Glutamatergic neuron (in vitro differentiated cells): ENCODE measurements around the gene ALS2. TPM values are rescaled to one million over a fixed set of nuclear protein-coding genes. Genes with fewer than 3 reads are reported as not detected.
"Not testable (repeated sequence)": the region's sequence is repeated elsewhere in the genome, so short reads cannot be mapped to it uniquely, and the experiment has no call there.

Source experiments
- DNase-seq: peaks from one replicate; pipeline ENCODE4 v3.0.0; 2022
- H3K27ac Mint-ChIP-seq: one replicate; pipeline ENCODE4 v1.8.0; 2020; ENCODE audit warnings: mild to moderate bottlenecking, mixed read lengths, inconsistent platforms; ENCODE audit not compliant: unreplicated experiment
- H3K27me3 Mint-ChIP-seq: one replicate; pipeline ENCODE4 v1.8.0; 2020; ENCODE audit warnings: mild to moderate bottlenecking, moderate library complexity, mixed read lengths, inconsistent platforms; ENCODE audit not compliant: unreplicated experiment
- H3K36me3 Mint-ChIP-seq: one replicate; pipeline ENCODE4 v1.8.0; 2020; ENCODE audit warnings: mild to moderate bottlenecking, mixed read lengths, inconsistent platforms; ENCODE audit not compliant: unreplicated experiment
- H3K4me1 Mint-ChIP-seq: one replicate; pipeline ENCODE4 v1.8.0; 2020; ENCODE audit warnings: mild to moderate bottlenecking, low read depth, mixed read lengths, inconsistent platforms; ENCODE audit not compliant: unreplicated experiment
- H3K4me3 Mint-ChIP-seq: one replicate; pipeline ENCODE4 v1.8.0; 2020; ENCODE audit warnings: mild to moderate bottlenecking, mixed read lengths, inconsistent platforms; ENCODE audit not compliant: unreplicated experiment
- H3K9me3 Mint-ChIP-seq: one replicate; pipeline ENCODE4 v1.8.0; 2020; ENCODE audit warnings: mild to moderate bottlenecking, moderate library complexity, mixed read lengths, inconsistent platforms; ENCODE audit not compliant: unreplicated experiment
- CTCF ChIP-seq: fragments of 200-600 bp; sonication (generic); IDR thresholded peaks from one replicate; pipeline ENCODE4 v1.5.0; 2021; ENCODE audit not compliant: partially characterized antibody, unreplicated experiment
- total RNA-seq: library from RNA; stranded (reverse); fragmentation: NEBNext Ultra II Directional; extraction: Animal tissue kit (Norgen Biotek cat#: 25700); gene quantifications from one replicate; pipeline ENCODE4 v1.2.1, GENCODE V29; 2021; ENCODE audit not compliant: unreplicated experiment

The ALS2 gene
- total RNA-seq, 1 donor from 2014 or later, result 44.0 TPM

- H3K4me3 Mint-ChIP-seq, result peak overlapping the region; percentile 56
- peaks cover 2% of the 10 kb centered on the region for H3K27me3 Mint-ChIP-seq
- DNase-seq, result no peak
- H3K27ac Mint-ChIP-seq, result peak overlapping the region; percentile 6
- H3K9me3 Mint-ChIP-seq, result peaks cover 4% of the 10 kb centered on the region
- H3K4me1 Mint-ChIP-seq, result peaks cover 17% of the 10 kb centered on the region
- no peak for TF ChIP-seq CTCF
- H3K36me3 Mint-ChIP-seq, result no peaks in the 10 kb centered on the region
Measured at GRCh38 chr2:201808027-201808426, 27.3 kb upstream of the ALS2 start.

DNA sequence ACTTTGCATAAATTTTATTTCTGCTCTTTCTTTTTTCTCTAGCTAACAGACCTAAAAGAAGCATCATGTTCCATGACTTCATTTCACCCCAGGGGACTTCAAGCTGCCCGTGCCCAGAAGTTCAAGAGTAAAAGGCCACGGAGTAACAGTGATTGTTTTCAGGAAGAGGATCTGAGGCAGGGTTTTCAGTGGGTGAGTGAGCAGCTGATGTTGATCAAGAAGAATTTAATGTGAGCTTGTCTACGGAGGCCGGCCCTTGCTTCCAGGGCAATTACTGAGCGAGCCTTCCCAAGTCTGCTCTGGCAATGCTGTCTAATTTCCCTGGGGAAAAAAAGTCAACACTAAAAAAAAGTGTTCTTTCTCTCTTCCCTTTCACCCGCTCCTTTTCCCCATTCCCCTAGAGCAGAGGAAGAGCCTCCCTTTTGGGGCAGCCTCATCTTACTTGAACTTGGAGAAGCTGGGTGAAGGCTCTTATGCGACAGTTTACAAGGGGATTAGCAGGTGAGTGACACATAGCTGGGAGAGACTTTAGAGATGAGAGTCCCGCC is 26.8 kb upstream of the ALS2 start:
- TF ChIP-seq CTCF, result no peak
- peak overlapping the region; percentile 13 for H3K27ac Mint-ChIP-seq
- peaks cover 2% of the 10 kb centered on the region for H3K27me3 Mint-ChIP-seq
- H3K4me3 Mint-ChIP-seq, result peak overlapping the region; percentile 56
- DNase-seq, result peak; percentile 42
- no peaks in the 10 kb centered on the region for H3K36me3 Mint-ChIP-seq
- H3K4me1 Mint-ChIP-seq, result peaks cover 17% of the 10 kb centered on the region
- peaks cover 4% of the 10 kb centered on the region for H3K9me3 Mint-ChIP-seq

DNA sequence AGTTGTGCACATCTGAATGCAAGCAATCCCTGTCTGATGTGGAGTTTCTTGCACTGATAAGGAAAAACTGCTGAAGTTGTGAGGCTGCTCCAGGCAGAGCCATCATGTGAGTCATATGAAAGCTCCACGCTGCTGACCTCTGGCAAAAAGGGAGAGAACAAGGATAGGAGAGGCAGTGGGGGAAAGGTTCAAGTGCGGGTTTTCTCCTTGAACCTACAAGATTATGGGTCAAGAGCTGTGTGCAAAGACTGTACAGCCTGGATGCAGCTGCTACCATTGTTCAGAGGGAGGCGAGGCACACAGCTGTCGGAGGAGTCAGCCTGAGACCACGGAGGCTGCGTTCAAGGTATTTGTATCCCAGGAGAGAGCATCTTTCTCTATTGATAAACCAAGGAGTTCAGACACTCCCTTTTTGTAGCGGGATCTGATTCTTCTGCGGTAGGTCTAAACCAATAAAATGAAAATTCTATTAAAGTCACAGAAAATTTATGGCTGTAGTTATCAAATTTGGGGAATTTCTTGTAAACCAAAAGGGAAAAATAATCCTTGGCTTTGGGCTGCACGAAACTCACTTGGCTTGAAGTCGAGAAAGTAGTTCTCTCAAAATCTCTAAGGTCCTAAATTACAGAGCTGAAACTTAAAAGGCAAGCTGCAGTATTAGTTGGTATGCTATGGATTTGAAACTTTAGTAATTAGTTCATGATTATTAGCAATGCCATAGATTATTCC is 25.9 kb upstream of the ALS2 start, which contains the start of gene CDK15:
Gene CDK15 (plus strand): TSS at position 96 of the 729 bp plus-strand sequence. CDS start 128 bp downstream, at position 224.
- peak; percentile 60 for DNase-seq
- no peak for TF ChIP-seq CTCF
- peaks cover 4% of the 10 kb centered on the region for H3K9me3 Mint-ChIP-seq
- no peaks in the 10 kb centered on the region for H3K36me3 Mint-ChIP-seq
- H3K27me3 Mint-ChIP-seq, result peaks cover 2% of the 10 kb centered on the region
- peak within 1 kb of the TSS; percentile 31 for H3K4me3 Mint-ChIP-seq
- peaks cover 17% of the 10 kb centered on the region for H3K4me1 Mint-ChIP-seq
- H3K27ac Mint-ChIP-seq, result peak within 1 kb of the TSS; percentile 77

DNA sequence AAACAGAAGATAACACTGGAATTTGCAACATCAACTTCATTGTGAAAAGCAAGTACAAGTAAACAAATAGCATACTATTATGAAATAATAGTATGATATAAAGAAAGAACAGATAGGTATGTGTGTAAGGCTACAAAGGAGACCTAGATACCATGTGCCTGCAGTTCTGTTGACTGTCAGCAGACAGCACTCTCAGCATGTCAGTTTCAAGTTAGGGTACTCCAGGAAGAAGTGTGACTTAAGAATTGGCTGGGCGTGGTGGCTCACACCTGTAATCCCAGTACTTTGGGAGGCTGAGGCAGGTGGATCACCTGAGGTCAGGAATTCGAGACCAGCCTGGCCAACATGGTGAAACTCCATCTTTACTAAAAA is 18.2 kb upstream of the ALS2 start:
- DNase-seq, H3K36me3 Mint-ChIP-seq, H3K4me1 Mint-ChIP-seq, H3K27ac Mint-ChIP-seq, H3K27me3 Mint-ChIP-seq, H3K4me3 Mint-ChIP-seq, H3K9me3 Mint-ChIP-seq: not testable (repeated sequence)

- H3K27ac Mint-ChIP-seq, result no peak overlapping the region
- H3K36me3 Mint-ChIP-seq, result no peaks in the 10 kb centered on the region
- H3K27me3 Mint-ChIP-seq, result no peaks in the 10 kb centered on the region
- no peaks in the 10 kb centered on the region for H3K9me3 Mint-ChIP-seq
- no peak for TF ChIP-seq CTCF
- no peak overlapping the region for H3K4me3 Mint-ChIP-seq
- no peaks in the 10 kb centered on the region for H3K4me1 Mint-ChIP-seq
- no peak for DNase-seq
Measured at GRCh38 chr2:201798252-201798913, 17.6 kb upstream of the ALS2 start.
